Caki2 (cell line): Measurements from ENCODE around the gene FAM120B. TPM values are rescaled to one million over a fixed set of nuclear protein-coding genes. Genes with fewer than 3 reads are reported as not detected.

ENCODE experiments used
- DNase-seq: peaks from one replicate; pipeline ENCODE4 v3.0.0-alpha.2; 2015; ENCODE audit warnings: low read depth
- in situ Hi-C: cut with HindIII; loops from 2 replicates; pipeline ENCODE4 v1.10.0; 2016; ENCODE audit warnings: low sequenced_read_pairs, low pct_unique_long_range_greater_than_20kb, mixed read lengths
- total RNA-seq: library from RNA; depleted of rRNA; stranded (reverse); fragments of >200 nt; shearing (Covaris generic); gene quantifications from 2 replicates; pipeline ENCODE4 v1.2.3, GENCODE V29; 2014; ENCODE audit warnings: low replicate concordance; rRNA removed

FAM120B gene
- total RNA-seq, 1 experiment from 2014 or later = 10.1 TPM

DNA sequence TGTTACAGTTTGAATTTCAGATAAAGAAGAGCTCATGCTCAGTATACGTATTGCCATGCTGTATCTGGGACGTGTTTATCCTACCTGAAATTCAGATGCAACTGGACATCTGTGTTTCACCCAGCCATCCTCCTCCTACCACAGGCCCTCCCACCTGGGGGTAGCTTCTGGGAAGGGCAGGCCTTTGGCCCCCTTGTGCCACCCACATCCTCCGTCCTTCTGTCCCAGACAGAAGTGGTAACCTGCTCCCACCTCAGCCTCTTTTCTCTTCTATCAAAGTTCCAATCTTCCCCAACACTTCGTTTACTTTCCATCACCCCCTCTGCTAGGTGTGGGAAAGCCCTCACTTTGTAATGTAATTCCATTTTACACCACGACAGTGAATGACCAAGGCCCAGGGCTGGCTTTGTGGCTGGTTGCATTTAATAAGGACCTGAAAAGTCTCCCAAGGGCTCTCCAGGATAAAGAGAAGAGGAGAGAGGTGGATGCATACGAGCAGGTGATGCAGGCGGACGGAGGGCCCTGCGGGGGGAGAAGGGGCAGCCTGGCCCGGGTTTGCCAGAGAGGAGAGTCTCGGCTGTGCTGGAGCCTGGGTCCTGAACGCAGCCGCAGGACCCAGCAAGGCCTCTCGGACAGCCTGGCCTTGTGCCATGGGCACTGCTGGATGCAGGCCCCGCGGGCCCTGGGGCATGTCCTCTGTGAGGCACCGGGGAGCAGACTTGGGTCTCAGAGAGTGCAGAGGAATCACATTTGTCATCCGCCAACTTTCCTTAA is 148.1 kb downstream of the FAM120B start:
- no peak for DNase-seq
- in situ Hi-C loops = no loop called here

DNA sequence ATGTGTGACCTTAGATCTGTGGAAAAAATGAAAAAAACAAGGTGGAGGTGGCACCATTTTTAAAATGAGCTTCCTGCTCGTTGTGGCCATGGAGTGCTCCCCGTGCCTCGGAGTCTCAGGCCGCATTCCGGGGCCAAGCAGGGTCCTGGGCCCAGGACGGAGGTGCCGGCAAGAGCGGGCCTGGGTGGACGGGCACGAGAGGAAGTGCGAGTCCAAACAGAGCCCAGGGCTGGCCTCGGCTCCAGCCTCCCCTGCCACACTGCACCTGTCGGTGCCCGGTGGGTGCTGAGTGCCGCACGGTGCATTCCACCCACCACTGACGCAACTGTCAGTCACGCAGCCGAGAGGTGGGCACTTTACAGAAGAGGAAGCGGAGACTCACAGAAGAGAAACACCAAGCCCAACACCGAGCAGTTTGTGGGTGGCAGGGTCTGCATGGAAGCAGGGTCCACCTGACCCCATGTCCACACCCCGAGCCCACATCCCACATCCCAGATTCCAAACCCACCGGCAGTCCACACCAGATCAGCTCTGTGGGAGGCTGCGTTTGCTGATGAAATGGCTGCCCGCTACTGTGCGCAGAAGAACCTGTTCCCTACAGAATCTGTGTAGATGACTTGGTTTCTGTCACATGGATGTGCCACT is 148.9 kb downstream of the FAM120B start:
- no peak for DNase-seq
- in situ Hi-C loops = no loop called here

DNA sequence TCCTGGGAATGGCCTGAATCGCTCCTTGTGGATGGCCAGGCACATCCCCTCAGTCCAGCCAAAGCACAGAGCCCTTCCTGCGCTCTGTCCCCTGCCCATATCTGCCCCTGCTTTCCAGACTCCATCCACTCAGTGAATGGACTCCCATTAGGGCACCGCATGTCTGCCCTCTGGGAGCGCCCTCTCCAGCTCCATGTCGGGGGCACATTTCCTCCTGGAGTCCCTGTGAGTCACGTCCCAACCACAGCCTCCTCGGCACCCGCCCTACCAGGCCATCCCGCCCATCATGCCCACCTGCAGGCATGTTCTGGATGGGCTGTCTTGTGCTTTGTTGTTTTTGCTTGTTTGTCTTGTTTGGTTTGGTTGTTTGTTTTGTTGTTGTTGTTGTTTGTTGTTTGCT is 149.8 kb downstream of the FAM120B start:
- in situ Hi-C loops = no loop called here

More for the DNA sequence above, 149.8 kb downstream of the FAM120B start:
- DNase-seq = no peak

Other genes with a start within 250 kb of the FAM120B start
- gene DLL1, start 15.7 kb upstream of the FAM120B start, total RNA-seq = 0.49 and 1.1 TPM in 2 replicates
- gene PSMB1, start 246.5 kb downstream of the FAM120B start, total RNA-seq = 776 and 923 TPM in 2 replicates
- gene TBP, start 247.6 kb downstream of the FAM120B start, total RNA-seq = 13.3 and 15.2 TPM in 2 replicates